OCI-LY1 (cell line): Measurements from ENCODE around the gene IL36RN.
"Not testable (repeated sequence)": the region's sequence is repeated elsewhere in the genome, so short reads cannot be mapped to it uniquely, and the experiment has no call there.

Source experiments
- H2AFZ ChIP-seq: fragments of 200-600 bp; sonication (generic), shearing (Covaris generic); 2 replicates; pipeline ENCODE4 v1.6.0; 2014; ENCODE audit warnings: antibody characterized with exemption, mild to moderate bottlenecking, low read length
- H3F3A ChIP-seq: fragments of 200-600 bp; sonication (generic), shearing (Covaris generic); 2 replicates; pipeline ENCODE4 v1.6.0; 2014; ENCODE audit warnings: mild to moderate bottlenecking, antibody characterized with exemption, low read length, moderate library complexity; ENCODE audit not compliant: insufficient read depth
- H3K27ac ChIP-seq: fragments of 200-600 bp; sonication (generic); 2 replicates; pipeline ENCODE4 v1.5.1; 2014; ENCODE audit warnings: low read length, mixed run types, mild to moderate bottlenecking, low read depth; ENCODE audit not compliant: poor library complexity, severe bottlenecking
- H3K27me3 ChIP-seq: fragments of 200-600 bp; sonication (generic); 2 replicates; pipeline ENCODE4 v1.6.0; 2014; ENCODE audit warnings: antibody characterized with exemption, mild to moderate bottlenecking, low read length, moderate library complexity; ENCODE audit not compliant: insufficient read depth
- H3K36me3 ChIP-seq: fragments of 200-600 bp; sonication (generic); 2 replicates; pipeline ENCODE4 v1.6.1; 2014; ENCODE audit warnings: mild to moderate bottlenecking, antibody characterized with exemption, low read length, moderate library complexity, mixed read lengths; ENCODE audit not compliant: insufficient read depth
- H3K4me1 ChIP-seq: fragments of 200-600 bp; sonication (generic); 2 replicates; pipeline ENCODE4 v1.5.1; 2014; ENCODE audit warnings: mild to moderate bottlenecking, low read length, moderate library complexity; ENCODE audit not compliant: insufficient read depth, severe bottlenecking
- H3K4me2 ChIP-seq: fragments of 200-600 bp; sonication (generic), shearing (Covaris generic); 2 replicates; pipeline ENCODE4 v1.6.1; 2014; ENCODE audit warnings: low read length
- H3K4me3 ChIP-seq: fragments of 200-600 bp; sonication (generic); 2 replicates; pipeline ENCODE4 v1.5.1; 2014; ENCODE audit warnings: low read length, low read depth, mild to moderate bottlenecking, mixed read lengths; ENCODE audit not compliant: poor library complexity, severe bottlenecking
- H3K79me2 ChIP-seq: fragments of 200-600 bp; shearing (Covaris generic); 2 replicates; pipeline ENCODE4 v1.6.1; 2016; ENCODE audit warnings: mixed run types, low read length, mixed read lengths; ENCODE audit not compliant: insufficient read depth
- H3K9ac ChIP-seq: fragments of 200-600 bp; sonication (generic), shearing (Covaris generic); 2 replicates; pipeline ENCODE4 v1.6.1; 2014; ENCODE audit warnings: mild to moderate bottlenecking, low read length, mixed read lengths
- H3K9me2 ChIP-seq: fragments of 200-600 bp; sonication (generic), shearing (Covaris generic); 2 replicates; pipeline ENCODE4 v1.6.1; 2014; ENCODE audit warnings: low read depth, mild to moderate bottlenecking, low read length, mixed read lengths
- H3K9me3 ChIP-seq: fragments of 200-600 bp; shearing (Covaris generic); 2 replicates; pipeline ENCODE4 v1.6.1; 2014; ENCODE audit warnings: low read length, mixed read lengths
- H4K20me1 ChIP-seq: fragments of 200-600 bp; sonication (generic), shearing (Covaris generic); 2 replicates; pipeline ENCODE4 v1.6.0; 2016; ENCODE audit warnings: mild to moderate bottlenecking, low read length; ENCODE audit not compliant: insufficient read depth
- EZH2 ChIP-seq: fragments of 200-600 bp; sonication (generic), shearing (Covaris generic); IDR thresholded peaks from 2 replicates; pipeline ENCODE4 v1.8.0; 2017; ENCODE audit warnings: borderline replicate concordance, mixed run types, mild to moderate bottlenecking, antibody characterized with exemption, low read length, moderate library complexity, mixed read lengths
- TF ChIP-seq, protein P1 (sequence below): fragments of 200-600 bp; sonication (generic), shearing (Covaris generic); IDR thresholded peaks from 2 replicates; pipeline ENCODE4 v1.5.1; 2017; ENCODE audit warnings: mild to moderate bottlenecking, antibody characterized with exemption, low read length, moderate library complexity, mixed read lengths

IL36RN gene

DNA sequence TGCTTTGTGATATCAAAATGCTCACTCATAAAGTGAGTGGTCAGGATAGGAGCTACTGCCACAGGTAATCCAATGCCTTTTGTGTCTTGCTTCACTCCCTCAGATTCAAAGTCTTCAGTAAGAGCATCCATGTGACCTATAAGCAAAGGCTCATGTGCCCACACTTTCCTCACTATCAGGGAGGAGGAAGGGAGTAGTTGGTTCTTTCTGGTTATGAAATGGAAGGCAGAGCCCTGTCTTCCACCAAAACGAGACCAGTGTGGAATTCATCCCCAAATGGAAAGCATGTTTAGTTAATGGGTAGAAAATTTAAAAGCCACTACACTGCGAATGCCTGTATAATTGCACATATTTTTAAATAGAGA, 34.6 kb downstream of the IL36RN start:
- Histone ChIP-seq H3K27ac (no peak overlapping the region), H4K20me1 (no peaks in the 10 kb centered on the region), H3K36me3 (no peaks in the 10 kb centered on the region), H3K27me3 (no peaks in the 10 kb centered on the region), H3K9ac (no peak overlapping the region), H3K4me2 (no peak overlapping the region), H3F3A (no peaks in the 10 kb centered on the region), H3K4me1 (no peaks in the 10 kb centered on the region), H3K4me3 (no peak overlapping the region), H3K79me2 (no peaks in the 10 kb centered on the region), H3K9me3 (no peaks in the 10 kb centered on the region), H2AFZ (no peak overlapping the region), H3K9me2 (no peaks in the 10 kb centered on the region)
- no peak for TF ChIP-seq EZH2
- TF ChIP-seq, protein P1, sequence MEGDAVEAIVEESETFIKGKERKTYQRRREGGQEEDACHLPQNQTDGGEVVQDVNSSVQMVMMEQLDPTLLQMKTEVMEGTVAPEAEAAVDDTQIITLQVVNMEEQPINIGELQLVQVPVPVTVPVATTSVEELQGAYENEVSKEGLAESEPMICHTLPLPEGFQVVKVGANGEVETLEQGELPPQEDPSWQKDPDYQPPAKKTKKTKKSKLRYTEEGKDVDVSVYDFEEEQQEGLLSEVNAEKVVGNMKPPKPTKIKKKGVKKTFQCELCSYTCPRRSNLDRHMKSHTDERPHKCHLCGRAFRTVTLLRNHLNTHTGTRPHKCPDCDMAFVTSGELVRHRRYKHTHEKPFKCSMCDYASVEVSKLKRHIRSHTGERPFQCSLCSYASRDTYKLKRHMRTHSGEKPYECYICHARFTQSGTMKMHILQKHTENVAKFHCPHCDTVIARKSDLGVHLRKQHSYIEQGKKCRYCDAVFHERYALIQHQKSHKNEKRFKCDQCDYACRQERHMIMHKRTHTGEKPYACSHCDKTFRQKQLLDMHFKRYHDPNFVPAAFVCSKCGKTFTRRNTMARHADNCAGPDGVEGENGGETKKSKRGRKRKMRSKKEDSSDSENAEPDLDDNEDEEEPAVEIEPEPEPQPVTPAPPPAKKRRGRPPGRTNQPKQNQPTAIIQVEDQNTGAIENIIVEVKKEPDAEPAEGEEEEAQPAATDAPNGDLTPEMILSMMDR = no peak

DNA sequence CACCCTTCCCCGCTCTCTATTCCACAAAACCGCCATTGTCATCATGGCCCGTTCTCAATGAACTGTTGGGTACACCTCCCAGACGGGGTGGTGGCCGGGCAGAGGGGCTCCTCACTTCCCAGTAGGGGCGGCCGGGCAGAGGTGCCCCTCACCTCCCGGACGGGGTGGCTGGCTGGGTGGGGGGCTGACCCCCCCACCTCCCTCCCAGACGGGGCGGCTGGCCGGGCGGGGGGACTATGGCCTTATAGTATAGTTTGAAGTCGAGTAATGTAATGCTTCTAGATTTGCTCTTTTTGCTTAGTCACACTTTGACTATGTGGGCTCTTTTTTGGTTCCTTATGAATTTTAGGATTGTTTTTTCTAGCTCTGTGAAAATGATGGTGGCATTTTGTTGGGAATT, 37.3 kb downstream of the IL36RN start:
- not testable (repeated sequence) for H3K4me2 ChIP-seq, H3K4me3 ChIP-seq, H3K9me3 ChIP-seq, H3K9me2 ChIP-seq, H4K20me1 ChIP-seq, H3K9ac ChIP-seq, H3K27me3 ChIP-seq, H3K27ac ChIP-seq, H3K36me3 ChIP-seq, H3K4me1 ChIP-seq, H3F3A ChIP-seq, H3K79me2 ChIP-seq, H2AFZ ChIP-seq

DNA sequence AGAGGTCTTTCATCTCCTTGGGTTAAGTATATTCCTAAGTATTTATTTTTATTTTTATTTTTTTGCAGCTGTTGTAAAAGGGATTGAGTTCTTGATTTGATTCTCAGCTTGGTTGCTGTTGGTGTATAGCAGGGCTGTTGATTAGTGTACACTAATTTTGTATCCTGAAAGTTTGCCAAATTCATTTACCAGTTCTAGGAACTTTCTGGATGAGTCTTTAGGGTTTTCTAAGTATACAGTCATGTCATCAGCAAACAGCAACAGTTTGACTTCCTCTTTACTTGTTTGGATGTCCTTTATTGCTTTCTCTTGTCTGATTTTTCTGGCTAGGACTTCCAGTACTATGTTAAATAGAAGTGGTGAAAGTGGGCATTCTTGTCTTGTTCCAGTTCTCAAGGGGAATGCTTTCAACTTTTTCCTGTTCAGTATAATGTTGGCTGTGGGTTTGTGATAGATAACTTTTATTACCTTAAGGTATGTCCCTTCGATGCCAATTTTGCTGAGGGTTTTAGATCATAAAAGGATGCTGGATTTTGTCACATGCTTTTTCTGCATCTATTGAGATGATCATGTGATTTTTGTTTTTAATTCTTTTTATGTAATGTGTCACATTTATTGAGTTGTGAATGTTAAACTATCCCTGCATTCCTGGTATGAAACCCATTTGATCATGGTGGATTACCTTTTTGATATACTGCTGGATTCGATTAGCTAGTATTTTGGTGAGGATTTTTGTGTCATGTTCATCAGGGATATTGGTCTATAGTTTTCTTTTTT, 38.0 kb downstream of the IL36RN start:
- not testable (repeated sequence) for H4K20me1 ChIP-seq, H3K79me2 ChIP-seq, H3K9ac ChIP-seq, H3K36me3 ChIP-seq, H3K4me1 ChIP-seq, H3K4me2 ChIP-seq, H3K9me2 ChIP-seq, H3K4me3 ChIP-seq, H3K9me3 ChIP-seq, H3K27me3 ChIP-seq, H3K27ac ChIP-seq, H2AFZ ChIP-seq, H3F3A ChIP-seq

DNA sequence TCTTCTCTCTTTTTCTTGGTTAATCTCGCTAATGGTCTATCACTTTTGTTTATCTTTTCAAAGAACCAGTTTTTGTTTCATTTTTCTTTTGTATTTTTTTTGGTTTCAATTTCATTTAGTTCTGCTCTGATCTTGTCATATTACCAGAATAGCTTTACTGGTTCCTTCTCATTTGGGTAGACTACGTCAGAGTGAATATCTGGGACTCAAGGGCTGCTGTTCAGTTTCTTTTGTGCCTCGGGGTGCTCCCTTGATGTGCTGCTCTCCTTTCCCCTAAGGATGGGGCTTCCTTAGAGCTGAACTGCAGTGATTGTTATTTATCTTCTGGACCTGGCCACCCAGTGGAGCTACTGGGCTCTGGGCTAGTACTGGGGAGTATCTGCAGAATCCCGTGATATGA, 39.0 kb downstream of the IL36RN start:
- Histone ChIP-seq H3K9me3 (no peaks in the 10 kb centered on the region), H3F3A (no peaks in the 10 kb centered on the region), H3K4me3 (no peak overlapping the region), H3K79me2 (no peaks in the 10 kb centered on the region), H3K4me2 (no peak overlapping the region), H3K9ac (no peak overlapping the region), H3K36me3 (no peaks in the 10 kb centered on the region), H3K27me3 (no peaks in the 10 kb centered on the region; the same call in 1 of the 2 replicates), H2AFZ (no peak overlapping the region), H4K20me1 (no peaks in the 10 kb centered on the region), H3K27ac (no peak overlapping the region), H3K9me2 (no peaks in the 10 kb centered on the region), H3K4me1 (no peaks in the 10 kb centered on the region)
- TF ChIP-seq, protein P1 = no peak
- no peak for TF ChIP-seq EZH2
